Endothelial cell of umbilical vein (primary cell): ENCODE measurements around the gene SRM. TPM values are rescaled to one million over a fixed set of nuclear protein-coding genes. Genes with fewer than 3 reads are reported as not detected.

ENCODE experiments used
- BruUV-seq: library from RNA; stranded (reverse); fragments of 400-500 nt; replicated peaks from 2 replicates; lab custom pipeline; 2021; lab: Mats Ljungman, UMichigan
- CTCF ChIA-PET: fragments of 300-600, 350-600 bp; sonication (Branson Sonifier 250); formaldehyde crosslinking; loops from one replicate; lab custom pipeline; 2021; ENCODE audit warnings: antibody characterized with exemption, inconsistent platforms; lab: Charles Lee
- POLR2A ChIA-PET: fragments of 300-600, 350-600 bp; sonication (Branson Sonifier 250); formaldehyde crosslinking; loops from one replicate; lab custom pipeline; 2021; ENCODE audit warnings: antibody characterized with exemption, inconsistent platforms; lab: Charles Lee
- DNase-seq: peaks from one replicate; pipeline ENCODE4 v3.0.0-alpha.2; 2011; ENCODE audit warnings: low read depth, low spot score
- FAIRE-seq: peaks from 2 replicates; lab custom pipeline; 2011; peaks lifted over from hg19 to GRCh38; lab: Jason Lieb, UNC
- H2AFZ ChIP-seq: 2 replicates; pipeline ENCODE4 v1.6.0; 2012; ENCODE audit warnings: low read depth, low read length, control low read depth, inconsistent platforms
- H3K27ac ChIP-seq: 2 replicates; pipeline ENCODE4 v1.5.1; 2011; ENCODE audit warnings: low read depth, mild to moderate bottlenecking, control low read depth, low read length, moderate library complexity; ENCODE audit not compliant: insufficient read depth
- H3K27me3 ChIP-seq, 2 experiments: 2 replicates each; pipeline versions ENCODE4 v1.6.0 to v1.6.1; 2011; ENCODE audit warnings: low read length in 2 of 2, mixed read lengths in 1 of 2; ENCODE audit not compliant: control insufficient read depth in 2 of 2, insufficient read depth in 2 of 2
- H3K36me3 ChIP-seq, 2 experiments: 2 replicates in 1 of 2; 3 replicates in 1 of 2; pipeline ENCODE4 v1.5.1; 2011; ENCODE audit warnings: low read length in 2 of 2, mild to moderate bottlenecking in 1 of 2, moderate library complexity in 1 of 2; ENCODE audit not compliant: control insufficient read depth in 2 of 2, insufficient read depth in 2 of 2; ENCODE audit errors: extremely low read depth in 1 of 2
- H3K4me1 ChIP-seq: 3 replicates; pipeline ENCODE4 v1.5.1; 2011; ENCODE audit warnings: mild to moderate bottlenecking, low read length; ENCODE audit not compliant: control insufficient read depth, insufficient read depth; ENCODE audit errors: extremely low read depth
- H3K4me2 ChIP-seq: 2 replicates; pipeline ENCODE4 v1.6.1; 2011; ENCODE audit warnings: low read length, control low read depth, mixed read lengths; ENCODE audit not compliant: insufficient read depth
- H3K4me3 ChIP-seq, 3 experiments: fragments of 200-600 bp in 1 of 3; sonication (generic), shearing (Covaris generic) in 1 of 3; replicated peaks in 1 of 3; 2 replicates each; pipeline ENCODE4 v1.5.1; 2011 to 2016; ENCODE audit warnings: control low read depth in 3 of 3, low read length in 3 of 3, mild to moderate bottlenecking in 2 of 3, inconsistent platforms in 1 of 3, low read depth in 1 of 3, moderate library complexity in 1 of 3; ENCODE audit not compliant: insufficient read depth in 1 of 3
- H3K79me2 ChIP-seq: 2 replicates; pipeline ENCODE4 v1.6.0; 2012; ENCODE audit warnings: low read length, inconsistent platforms; ENCODE audit not compliant: control insufficient read depth, insufficient read depth
- H3K9ac ChIP-seq: replicated peaks from 2 replicates; pipeline ENCODE3; 2011; ENCODE audit warnings: low read length, control low read depth; ENCODE audit not compliant: insufficient read depth; ENCODE audit errors: extremely low read depth
- H3K9me1 ChIP-seq: replicated peaks from 3 replicates; pipeline ENCODE4 v1.6.0; 2011; ENCODE audit warnings: mild to moderate bottlenecking, low read length; ENCODE audit not compliant: control insufficient read depth, insufficient read depth; ENCODE audit errors: extremely low read depth
- H3K9me3 ChIP-seq: replicated peaks from 2 replicates; pipeline ENCODE4 v1.5.1; 2012; ENCODE audit warnings: low read length, inconsistent platforms; ENCODE audit not compliant: control insufficient read depth, insufficient read depth
- H4K20me1 ChIP-seq: replicated peaks from 2 replicates; pipeline ENCODE3; 2011; ENCODE audit warnings: mild to moderate bottlenecking, low read length; ENCODE audit not compliant: control insufficient read depth, insufficient read depth; ENCODE audit errors: extremely low read depth
- EZH2 ChIP-seq: IDR thresholded peaks from 2 replicates; pipeline ENCODE4 v1.6.1; 2012; ENCODE audit warnings: borderline replicate concordance, low read depth, mild to moderate bottlenecking, moderate library complexity, low read length, inconsistent platforms; ENCODE audit not compliant: severe bottlenecking
- FOS ChIP-seq: IDR thresholded peaks from 2 replicates; pipeline ENCODE4 v1.6.1; 2011; ENCODE audit warnings: mild to moderate bottlenecking, low read length, moderate library complexity, borderline replicate concordance; ENCODE audit not compliant: insufficient read depth
- GATA2 ChIP-seq: IDR thresholded peaks from 2 replicates; pipeline ENCODE4 v1.7.0; 2011; ENCODE audit warnings: low read depth, mild to moderate bottlenecking, moderate library complexity, mixed read lengths, low read length; ENCODE audit not compliant: insufficient read length, insufficient read depth
- JUN ChIP-seq: IDR thresholded peaks from 2 replicates; pipeline ENCODE4 v1.6.1; 2011; ENCODE audit warnings: borderline replicate concordance, low read depth; ENCODE audit not compliant: insufficient read length, insufficient read depth
- MYC ChIP-seq: IDR thresholded peaks from one replicate; pipeline ENCODE4 v1.6.1; 2011; ENCODE audit warnings: mild to moderate bottlenecking, low read depth, low read length
- POLR2A ChIP-seq: IDR thresholded peaks from 2 replicates; pipeline ENCODE4 v1.6.1; 2012; ENCODE audit warnings: low read depth, mild to moderate bottlenecking, control low read depth, low read length
- POLR2AphosphoS5 ChIP-seq: IDR thresholded peaks from 2 replicates; pipeline ENCODE4 v1.6.1; 2012; ENCODE audit warnings: low read depth, mild to moderate bottlenecking, control low read depth, low read length, moderate library complexity; ENCODE audit not compliant: insufficient read depth
- dilution Hi-C: fragments of 300-500 bp; cut with MboI; formaldehyde crosslinking; loops from one replicate; pipeline ENCODE4 v1.15.0; 2019; ENCODE audit warnings: low sequenced_read_pairs; ENCODE audit not compliant: extremely low pct_ligation_motif_present
- intact Hi-C: fragments of 100-400 bp; cut with micrococcal nuclease; formaldehyde crosslinking; loops from one replicate; pipeline ENCODE4 v1.10.0; 2022
- polyA plus RNA-seq, 4 experiments: library from polyadenylated mRNA; depleted of rRNA in 3 of 4; stranded (reverse) in 3 of 4; unstranded in 1 of 4; fragments of >200 nt; gene quantifications; 2 replicates each; pipeline versions ENCODE4 v1.2.1 to v1.2.3, GENCODE V29; 2011 to 2012; ENCODE audit warnings: missing spikeins in 1 of 4
- total RNA-seq: library from RNA; stranded (reverse); gene quantifications from 2 replicates; pipeline ENCODE4 v1.2.3, GENCODE V29; 2021
- TF ChIP-seq, protein P1 (sequence below): IDR thresholded peaks from 2 replicates; pipeline ENCODE4 v1.6.1; 2011; ENCODE audit not compliant: insufficient read depth, insufficient read length
- TF ChIP-seq, protein P2 (sequence below), 2 donors: IDR thresholded peaks; 1 replicate in 1 of 2; 2 replicates in 1 of 2; pipeline ENCODE4 v1.5.1; 2011; ENCODE audit warnings: low read length in 2 of 2, mild to moderate bottlenecking in 2 of 2, moderate library complexity in 2 of 2, control low read depth in 1 of 2, inconsistent platforms in 1 of 2, low read depth in 1 of 2; ENCODE audit not compliant: insufficient read depth in 1 of 2; ENCODE audit errors: extremely low read depth in 1 of 2

The SRM gene
- total and polyA plus RNA-seq, 2 donors (not counting 3 experiments of a cell fraction or from before 2014, with no cell fraction given), result 81.3 to 172 TPM

DNA sequence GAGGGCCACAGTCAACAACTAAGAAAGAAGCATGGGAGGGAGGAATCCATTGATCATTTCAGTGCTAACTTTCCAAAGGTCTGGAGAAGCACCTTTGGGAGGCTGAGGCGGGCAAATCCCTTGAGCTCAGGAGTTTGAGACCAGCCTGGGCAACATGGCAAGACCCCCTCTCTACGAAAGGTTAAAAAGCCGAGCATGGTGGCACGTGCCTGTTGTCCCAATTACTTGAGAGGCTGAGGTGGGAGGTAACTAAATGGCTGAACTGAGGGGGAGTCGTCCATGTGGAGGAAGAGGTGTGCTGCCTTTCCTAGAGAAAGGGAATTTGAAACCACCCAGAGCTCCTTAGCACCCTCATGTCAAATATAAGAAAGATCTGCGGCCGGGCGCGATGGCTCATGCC is 29.0 kb downstream of the SRM start:
- TF ChIP-seq, protein P1, sequence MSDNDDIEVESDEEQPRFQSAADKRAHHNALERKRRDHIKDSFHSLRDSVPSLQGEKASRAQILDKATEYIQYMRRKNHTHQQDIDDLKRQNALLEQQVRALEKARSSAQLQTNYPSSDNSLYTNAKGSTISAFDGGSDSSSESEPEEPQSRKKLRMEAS, result no peak
- TF ChIP-seq POLR2A (no peak), JUN (no peak), FOS (no peak), EZH2 (no peak), GATA2 (no peak), POLR2AphosphoS5 (no peak), MYC (no peak)
- TF ChIP-seq, protein P2, sequence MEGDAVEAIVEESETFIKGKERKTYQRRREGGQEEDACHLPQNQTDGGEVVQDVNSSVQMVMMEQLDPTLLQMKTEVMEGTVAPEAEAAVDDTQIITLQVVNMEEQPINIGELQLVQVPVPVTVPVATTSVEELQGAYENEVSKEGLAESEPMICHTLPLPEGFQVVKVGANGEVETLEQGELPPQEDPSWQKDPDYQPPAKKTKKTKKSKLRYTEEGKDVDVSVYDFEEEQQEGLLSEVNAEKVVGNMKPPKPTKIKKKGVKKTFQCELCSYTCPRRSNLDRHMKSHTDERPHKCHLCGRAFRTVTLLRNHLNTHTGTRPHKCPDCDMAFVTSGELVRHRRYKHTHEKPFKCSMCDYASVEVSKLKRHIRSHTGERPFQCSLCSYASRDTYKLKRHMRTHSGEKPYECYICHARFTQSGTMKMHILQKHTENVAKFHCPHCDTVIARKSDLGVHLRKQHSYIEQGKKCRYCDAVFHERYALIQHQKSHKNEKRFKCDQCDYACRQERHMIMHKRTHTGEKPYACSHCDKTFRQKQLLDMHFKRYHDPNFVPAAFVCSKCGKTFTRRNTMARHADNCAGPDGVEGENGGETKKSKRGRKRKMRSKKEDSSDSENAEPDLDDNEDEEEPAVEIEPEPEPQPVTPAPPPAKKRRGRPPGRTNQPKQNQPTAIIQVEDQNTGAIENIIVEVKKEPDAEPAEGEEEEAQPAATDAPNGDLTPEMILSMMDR (IDR thresholded peaks at IDR 0.05; ENCODE audit: extremely low read depth in 1 of 2, insufficient read depth in 1 of 2, low read depth in 1 of 2, low read length in 2 of 2), result no peak
- Histone ChIP-seq H2AFZ (no peak overlapping the region), H3K9me1 (no peaks in the 10 kb centered on the region), H3K27ac (no peak overlapping the region), H3K4me3 (no peak overlapping the region), H3K9ac (no peak overlapping the region), H4K20me1 (no peaks in the 10 kb centered on the region), H3K36me3 (peaks cover 8 to 11% of the 10 kb centered on the region in 2 experiments), H3K9me3 (no peaks in the 10 kb centered on the region), H3K4me2 (no peak overlapping the region), H3K4me1 (no peaks in the 10 kb centered on the region), H3K79me2 (no peaks in the 10 kb centered on the region), H3K27me3 (no peaks in the 10 kb centered on the region)
- intact Hi-C loops, result no loop called here
- dilution Hi-C loops, result no loop called here
- CTCF ChIA-PET, result interaction anchor here (1.4 kb wide), 1 partner anchor 615 kb away, joined by 6 read pairs; no protein-coding TSS in a partner anchor
- DNase-seq (no peak), FAIRE-seq (no peak)
- POLR2A ChIA-PET, result no interaction called here
- no TSS peak for BruUV-seq
